Activated naive CD8-positive, alpha-beta T cell treated with anti-CD3 and anti-CD28 coated beads, Interleukin-2, amount 10 ng/mL, durations not matched to agents 7 days and 5 days (primary cell): ENCODE measurements around the gene EPHA6. TPM values are rescaled to one million over a fixed set of nuclear protein-coding genes. Genes with fewer than 3 reads are reported as not detected.

Experiments
- ATAC-seq: fragments of 150-1000 bp; cut with Tn5 transposase; one replicate; pipeline ENCODE4 v1.10.0; 2021; ENCODE audit warnings: low read depth, moderate library complexity
- POLR2A ChIA-PET: fragments of 350-600 bp; sonication (Branson Sonifier 250); formaldehyde crosslinking; loops from one replicate; lab custom pipeline; 2021; ENCODE audit warnings: antibody characterized with exemption; lab: Charles Lee
- DNase-seq: peaks from one replicate; pipeline ENCODE4 v3.0.0; 2021
- H3K27ac Mint-ChIP-seq: one replicate; pipeline ENCODE4 v1.8.0; 2022; ENCODE audit warnings: mild to moderate bottlenecking, mixed read lengths
- H3K27me3 Mint-ChIP-seq: one replicate; pipeline ENCODE4 v1.8.0; 2022; ENCODE audit warnings: mild to moderate bottlenecking, moderate library complexity, mixed read lengths
- H3K36me3 Mint-ChIP-seq: one replicate; pipeline ENCODE4 v1.8.0; 2021; ENCODE audit warnings: mild to moderate bottlenecking, mixed read lengths
- H3K4me1 Mint-ChIP-seq: one replicate; pipeline ENCODE4 v1.8.0; 2021; ENCODE audit warnings: mixed read lengths
- H3K4me3 Mint-ChIP-seq: one replicate; pipeline ENCODE4 v1.8.0; 2022; ENCODE audit warnings: mild to moderate bottlenecking, moderate library complexity, mixed read lengths
- H3K9me3 Mint-ChIP-seq: one replicate; pipeline ENCODE4 v1.8.0; 2021; ENCODE audit warnings: mixed read lengths
- total RNA-seq, 2 experiments: library from RNA; stranded (reverse); gene quantifications; one replicate each; pipeline ENCODE4 v1.2.3, GENCODE V29; 2021

EPHA6 gene
- total RNA-seq, 2 experiments from 2014 or later, result not detected

GRCh38 chr3:97338375-97338774 is 524.0 kb downstream of the EPHA6 start:
- no peaks in the 10 kb centered on the region for H3K27me3 Mint-ChIP-seq
- no peaks in the 10 kb centered on the region for H3K4me1 Mint-ChIP-seq
- peaks cover 3% of the 10 kb centered on the region for H3K9me3 Mint-ChIP-seq
- POLR2A ChIA-PET, result no interaction called here
- H3K27ac Mint-ChIP-seq, result no peak overlapping the region
- no peak overlapping the region for H3K4me3 Mint-ChIP-seq
- H3K36me3 Mint-ChIP-seq, result no peaks in the 10 kb centered on the region
- DNase-seq (no peak), ATAC-seq (no peak)

- H3K27ac Mint-ChIP-seq, result no peak overlapping the region
- no peak overlapping the region for H3K4me3 Mint-ChIP-seq
- no peaks in the 10 kb centered on the region for H3K4me1 Mint-ChIP-seq
- no peaks in the 10 kb centered on the region for H3K36me3 Mint-ChIP-seq
- POLR2A ChIA-PET, result interaction anchor here (0.7 kb wide), 1 partner anchor 471 kb away, joined by 3 read pairs; no protein-coding TSS in a partner anchor
- H3K27me3 Mint-ChIP-seq, result no peaks in the 10 kb centered on the region
- DNase-seq (no peak), ATAC-seq (no peak)
- peaks cover 3% of the 10 kb centered on the region for H3K9me3 Mint-ChIP-seq
These were observed 526.5 kb downstream of the EPHA6 start for GRCh38 chr3:97340940-97341339.

GRCh38 chr3:97347780-97348179 is 533.4 kb downstream of the EPHA6 start:
- ATAC-seq (no peak), DNase-seq (no peak)
- no peak overlapping the region for H3K4me3 Mint-ChIP-seq
- POLR2A ChIA-PET, result no interaction called here
- H3K36me3 Mint-ChIP-seq, result no peaks in the 10 kb centered on the region
- H3K27ac Mint-ChIP-seq, result no peak overlapping the region
- no peaks in the 10 kb centered on the region for H3K27me3 Mint-ChIP-seq
- no peaks in the 10 kb centered on the region for H3K9me3 Mint-ChIP-seq
- no peaks in the 10 kb centered on the region for H3K4me1 Mint-ChIP-seq

GRCh38 chr3:97350971-97351370 is 536.6 kb downstream of the EPHA6 start:
- ATAC-seq (no peak), DNase-seq (no peak)
- no peaks in the 10 kb centered on the region for H3K36me3 Mint-ChIP-seq
- H3K4me3 Mint-ChIP-seq, result no peak overlapping the region
- H3K27ac Mint-ChIP-seq, result no peak overlapping the region
- peaks cover 2% of the 10 kb centered on the region for H3K9me3 Mint-ChIP-seq
- POLR2A ChIA-PET, result no interaction called here
- H3K4me1 Mint-ChIP-seq, result no peaks in the 10 kb centered on the region
- H3K27me3 Mint-ChIP-seq, result no peaks in the 10 kb centered on the region

GRCh38 chr3:97353176-97353575 is 538.8 kb downstream of the EPHA6 start:
- no peak for DNase-seq
- H3K36me3 Mint-ChIP-seq, result no peaks in the 10 kb centered on the region
- H3K4me1 Mint-ChIP-seq, result no peaks in the 10 kb centered on the region
- no peaks in the 10 kb centered on the region for H3K27me3 Mint-ChIP-seq
- POLR2A ChIA-PET, result no interaction called here
- no peak overlapping the region for H3K27ac Mint-ChIP-seq
- H3K9me3 Mint-ChIP-seq, result peaks cover 2% of the 10 kb centered on the region
- no peak for ATAC-seq
- no peak overlapping the region for H3K4me3 Mint-ChIP-seq

GRCh38 chr3:97359977-97360376 is 545.6 kb downstream of the EPHA6 start:
- DNase-seq (no peak), ATAC-seq (no peak)
- H3K27ac Mint-ChIP-seq, result no peak overlapping the region
- no peaks in the 10 kb centered on the region for H3K36me3 Mint-ChIP-seq
- no peaks in the 10 kb centered on the region for H3K4me1 Mint-ChIP-seq
- H3K9me3 Mint-ChIP-seq, result no peaks in the 10 kb centered on the region
- no peak overlapping the region for H3K4me3 Mint-ChIP-seq
- H3K27me3 Mint-ChIP-seq, result no peaks in the 10 kb centered on the region
- POLR2A ChIA-PET, result no interaction called here

- no peak for ATAC-seq
- no peaks in the 10 kb centered on the region for H3K4me1 Mint-ChIP-seq
- no peaks in the 10 kb centered on the region for H3K36me3 Mint-ChIP-seq
- no peak for DNase-seq
- no peaks in the 10 kb centered on the region for H3K27me3 Mint-ChIP-seq
- no peak overlapping the region for H3K27ac Mint-ChIP-seq
- H3K9me3 Mint-ChIP-seq, result no peaks in the 10 kb centered on the region
- POLR2A ChIA-PET, result no interaction called here
- H3K4me3 Mint-ChIP-seq, result no peak overlapping the region
These were observed 546.4 kb downstream of the EPHA6 start for GRCh38 chr3:97360804-97361203.

- Mint-ChIP-seq H3K36me3 (no peaks in the 10 kb centered on the region), H3K4me1 (no peaks in the 10 kb centered on the region), H3K4me3 (no peak overlapping the region), H3K27ac (no peak overlapping the region), H3K9me3 (peaks cover 6% of the 10 kb centered on the region), H3K27me3 (no peaks in the 10 kb centered on the region)
- DNase-seq, result no peak
- POLR2A ChIA-PET, result no interaction called here
- no peak for ATAC-seq
These were observed 570.2 kb downstream of the EPHA6 start for GRCh38 chr3:97384583-97384982.

- no peak for ATAC-seq
- Mint-ChIP-seq H3K27ac (no peak overlapping the region), H3K9me3 (peaks cover 6% of the 10 kb centered on the region), H3K4me3 (no peak overlapping the region), H3K27me3 (no peaks in the 10 kb centered on the region), H3K4me1 (no peaks in the 10 kb centered on the region), H3K36me3 (no peaks in the 10 kb centered on the region)
- POLR2A ChIA-PET, result no interaction called here
- no peak for DNase-seq
These were observed 574.4 kb downstream of the EPHA6 start for GRCh38 chr3:97388774-97389173.

- Mint-ChIP-seq H3K27me3 (no peaks in the 10 kb centered on the region), H3K9me3 (peaks cover 6% of the 10 kb centered on the region), H3K4me1 (no peaks in the 10 kb centered on the region), H3K4me3 (no peak overlapping the region), H3K36me3 (no peaks in the 10 kb centered on the region), H3K27ac (no peak overlapping the region)
- DNase-seq (no peak), ATAC-seq (no peak)
- POLR2A ChIA-PET, result no interaction called here
These were observed 575.5 kb downstream of the EPHA6 start for GRCh38 chr3:97389936-97390335.

GRCh38 chr3:97391167-97391566 is 576.8 kb downstream of the EPHA6 start:
- DNase-seq, result no peak
- H3K27ac Mint-ChIP-seq, result no peak overlapping the region
- H3K27me3 Mint-ChIP-seq, result no peaks in the 10 kb centered on the region
- no peaks in the 10 kb centered on the region for H3K36me3 Mint-ChIP-seq
- H3K4me1 Mint-ChIP-seq, result no peaks in the 10 kb centered on the region
- H3K4me3 Mint-ChIP-seq, result no peak overlapping the region
- no peak for ATAC-seq
- H3K9me3 Mint-ChIP-seq, result peaks cover 6% of the 10 kb centered on the region
- POLR2A ChIA-PET, result no interaction called here

- POLR2A ChIA-PET, result no interaction called here
- H3K4me1 Mint-ChIP-seq, result no peaks in the 10 kb centered on the region
These were observed 595.2 kb downstream of the EPHA6 start for GRCh38 chr3:97409612-97410011.

GRCh38 chr3:97421565-97421964 is 607.2 kb downstream of the EPHA6 start:
- H3K4me1 Mint-ChIP-seq, result no peaks in the 10 kb centered on the region
- no peak overlapping the region for H3K4me3 Mint-ChIP-seq
- H3K27me3 Mint-ChIP-seq, result no peaks in the 10 kb centered on the region
- peaks cover 3% of the 10 kb centered on the region for H3K9me3 Mint-ChIP-seq
- no peak overlapping the region for H3K27ac Mint-ChIP-seq
- no peak for DNase-seq
- H3K36me3 Mint-ChIP-seq, result no peaks in the 10 kb centered on the region
- ATAC-seq, result no peak
- POLR2A ChIA-PET, result no interaction called here

More at GRCh38 chr3:97409612-97410011, 595.2 kb downstream of the EPHA6 start:
- DNase-seq (no peak), ATAC-seq (no peak)
- H3K27me3 Mint-ChIP-seq, result no peaks in the 10 kb centered on the region
- H3K36me3 Mint-ChIP-seq, result no peaks in the 10 kb centered on the region
- H3K27ac Mint-ChIP-seq, result no peak overlapping the region
- no peaks in the 10 kb centered on the region for H3K9me3 Mint-ChIP-seq
- H3K4me3 Mint-ChIP-seq, result no peak overlapping the region

GRCh38 chr3:97425002-97425401 is 610.6 kb downstream of the EPHA6 start:
- Mint-ChIP-seq H3K4me1 (no peaks in the 10 kb centered on the region), H3K4me3 (no peak overlapping the region), H3K36me3 (no peaks in the 10 kb centered on the region), H3K27ac (no peak overlapping the region), H3K27me3 (no peaks in the 10 kb centered on the region), H3K9me3 (peaks cover 3% of the 10 kb centered on the region)
- DNase-seq, result no peak
- POLR2A ChIA-PET, result no interaction called here
- no peak for ATAC-seq

- ATAC-seq, result no peak
- Mint-ChIP-seq H3K36me3 (no peaks in the 10 kb centered on the region), H3K27me3 (no peaks in the 10 kb centered on the region), H3K4me1 (no peaks in the 10 kb centered on the region), H3K4me3 (no peak overlapping the region), H3K27ac (no peak overlapping the region), H3K9me3 (peaks cover 2% of the 10 kb centered on the region)
- no peak for DNase-seq
- POLR2A ChIA-PET, result no interaction called here
These were observed 616.2 kb downstream of the EPHA6 start for GRCh38 chr3:97430601-97431000.
